ENCODE results near the gene ANKDD1B. TPM values are rescaled to one million over a fixed set of nuclear protein-coding genes. Genes with fewer than 3 reads are reported as not detected.
"Not testable (repeated sequence)": the region's sequence is repeated elsewhere in the genome, so short reads cannot be mapped to it uniquely, and the experiment has no call there.

Gene ANKDD1B
- total RNA-seq, 2 donors from 2014 or later, result 0.19 TPM; not detected in 1

- no peak for DNase-seq (ENCODE audit: low spot score in 2 of 2)
- H3K27ac Mint-ChIP-seq, result peak overlapping the region; percentile 72 to 92
- peak in 1 of 2 donors; percentile 22 for ATAC-seq
Observed at GRCh38 chr5:75668445-75668844, 57.2 kb downstream of the ANKDD1B start.

GRCh38 chr5:75668977-75669689 lies 57.9 kb downstream of the ANKDD1B start:
- H3K36me3 Mint-ChIP-seq, result peaks cover 0 to 6% of the 10 kb centered on the region in 2 donors
- DNase-seq (ENCODE audit: low spot score in 2 of 2) (peak; percentile 57 to 84), ATAC-seq (peak; percentile 93 to 98)
- peak overlapping the region; percentile 91 to 92 for H3K27ac Mint-ChIP-seq
- no peaks in the 10 kb centered on the region for H3K9me3 Mint-ChIP-seq

More at GRCh38 chr5:75668445-75668844, 57.2 kb downstream of the ANKDD1B start:
- Mint-ChIP-seq H3K36me3 (peaks cover 0 to 6% of the 10 kb centered on the region in 2 donors), H3K9me3 (no peaks in the 10 kb centered on the region)

GRCh38 chr5:75670577-75670976 lies 59.3 kb downstream of the ANKDD1B start:
- DNase-seq (ENCODE audit: low spot score in 2 of 2), result no peak
- Mint-ChIP-seq H3K27ac (peak overlapping the region in 1 of 2 donors; percentile 72), H3K9me3 (no peaks in the 10 kb centered on the region), H3K36me3 (peaks cover 0 to 6% of the 10 kb centered on the region in 2 donors)
- ATAC-seq, result peak in 1 of 2 donors; percentile 18

GRCh38 chr5:75671506-75671905 lies 60.3 kb downstream of the ANKDD1B start:
- ATAC-seq (no peak), DNase-seq (ENCODE audit: low spot score in 2 of 2) (no peak)
- H3K9me3 Mint-ChIP-seq, result no peaks in the 10 kb centered on the region
- H3K27ac Mint-ChIP-seq, result no peak overlapping the region
- H3K36me3 Mint-ChIP-seq, result peaks cover 0 to 6% of the 10 kb centered on the region in 2 donors

DNA sequence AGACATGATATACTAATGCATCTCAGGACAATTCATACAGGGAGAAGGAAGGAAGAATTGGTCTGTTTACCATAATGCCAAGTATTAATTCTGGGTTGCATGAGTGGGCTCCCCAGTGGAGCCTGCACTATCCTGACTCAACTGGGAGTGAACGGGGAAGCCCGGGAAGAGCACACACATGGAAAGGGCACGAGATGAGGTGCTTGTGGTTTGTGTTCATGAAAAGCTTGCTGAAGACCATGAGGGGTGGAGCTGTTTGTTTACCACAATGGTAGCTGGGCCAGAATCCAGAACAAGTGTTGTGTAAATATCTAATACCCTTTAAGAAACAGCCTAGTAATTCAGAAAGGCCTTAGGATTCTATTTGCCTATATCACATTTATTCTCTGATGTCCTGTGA lies 61.4 kb downstream of the ANKDD1B start:
- no peaks in the 10 kb centered on the region for H3K9me3 Mint-ChIP-seq
- no peak for DNase-seq (ENCODE audit: low spot score in 2 of 2)
- no peak for ATAC-seq

GRCh38 chr5:75675783-75676182 lies 64.5 kb downstream of the ANKDD1B start:
- Mint-ChIP-seq H3K27ac (no peak overlapping the region), H3K36me3 (peaks cover 0 to 6% of the 10 kb centered on the region in 2 donors), H3K9me3 (no peaks in the 10 kb centered on the region)
- ATAC-seq (no peak), DNase-seq (ENCODE audit: low spot score in 2 of 2) (no peak)

More for the DNA sequence above, 61.4 kb downstream of the ANKDD1B start:
- Mint-ChIP-seq H3K27ac (no peak overlapping the region), H3K36me3 (peaks cover 0 to 6% of the 10 kb centered on the region in 2 donors)

GRCh38 chr5:75677607-75678006 lies 66.4 kb downstream of the ANKDD1B start:
- no peaks in the 10 kb centered on the region for H3K36me3 Mint-ChIP-seq
- peak overlapping the region; percentile 82 to 91 for H3K27ac Mint-ChIP-seq
- DNase-seq (ENCODE audit: low spot score in 2 of 2) (no peak), ATAC-seq (no peak)
- no peaks in the 10 kb centered on the region for H3K9me3 Mint-ChIP-seq

- Mint-ChIP-seq H3K27ac (peak overlapping the region; percentile 82 to 91), H3K9me3 (no peaks in the 10 kb centered on the region), H3K36me3 (no peaks in the 10 kb centered on the region)
- peak; percentile 93 to 96 for ATAC-seq
- no peak for DNase-seq (ENCODE audit: low spot score in 2 of 2)
Observed at GRCh38 chr5:75678155-75678554, 66.9 kb downstream of the ANKDD1B start.

GRCh38 chr5:75681125-75681830 lies 70.0 kb downstream of the ANKDD1B start:
- Mint-ChIP-seq H3K9me3 (no peaks in the 10 kb centered on the region), H3K27ac (no peak overlapping the region), H3K36me3 (no peaks in the 10 kb centered on the region)
- DNase-seq (ENCODE audit: low spot score in 2 of 2), result no peak
- ATAC-seq, result peak in 1 of 2 donors; percentile 32

DNA sequence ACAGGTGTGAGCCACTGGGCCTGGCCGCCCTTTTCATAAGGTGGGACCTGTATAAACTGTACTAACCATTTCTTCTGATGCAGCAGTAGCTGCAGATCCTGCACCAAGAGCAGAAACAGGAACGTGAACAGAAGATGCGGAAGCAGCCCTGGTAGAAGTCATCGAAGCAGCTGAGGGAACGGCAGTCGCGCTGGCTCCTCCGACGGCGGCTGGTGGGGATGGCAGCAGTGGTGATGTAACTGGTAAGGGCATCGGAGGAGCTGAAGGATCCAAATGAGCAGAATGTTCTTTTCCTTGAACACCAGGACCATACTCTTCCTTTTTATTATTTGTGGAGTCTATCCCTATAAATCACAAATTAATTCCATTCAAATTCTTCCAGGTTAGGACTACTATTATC lies 73.9 kb downstream of the ANKDD1B start:
- Mint-ChIP-seq H3K27ac (no peak overlapping the region), H3K36me3 (no peaks in the 10 kb centered on the region), H3K9me3 (no peaks in the 10 kb centered on the region)
- ATAC-seq (no peak), DNase-seq (ENCODE audit: low spot score in 2 of 2) (no peak)

DNA sequence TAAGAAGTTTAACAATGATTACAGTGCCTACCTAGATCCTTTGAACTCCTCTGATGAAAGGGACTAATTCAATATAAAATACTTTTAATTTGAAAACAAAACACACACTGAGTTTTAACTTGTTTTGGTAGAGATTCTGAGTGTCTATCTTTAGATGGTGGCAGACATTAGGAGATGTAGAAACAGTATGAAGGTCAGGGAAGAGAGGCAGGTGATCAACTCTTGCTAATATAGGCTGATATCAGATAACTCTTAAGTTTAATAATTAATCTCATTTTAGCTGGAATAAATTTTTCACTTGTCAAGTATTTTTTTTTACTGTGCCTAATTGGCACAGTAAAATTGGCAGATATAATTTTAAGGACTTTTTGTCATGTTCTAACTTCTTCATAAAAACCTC lies 75.2 kb downstream of the ANKDD1B start:
- ATAC-seq (no peak), DNase-seq (ENCODE audit: low spot score in 2 of 2) (no peak)
- no peaks in the 10 kb centered on the region for H3K9me3 Mint-ChIP-seq
- H3K36me3 Mint-ChIP-seq, result no peaks in the 10 kb centered on the region
- no peak overlapping the region for H3K27ac Mint-ChIP-seq

GRCh38 chr5:75690669-75691068 lies 79.4 kb downstream of the ANKDD1B start:
- H3K27ac Mint-ChIP-seq, result no peak overlapping the region

GRCh38 chr5:75694781-75695180 lies 83.5 kb downstream of the ANKDD1B start:
- H3K27ac Mint-ChIP-seq, result no peak overlapping the region

More at GRCh38 chr5:75690669-75691068, 79.4 kb downstream of the ANKDD1B start:
- DNase-seq (ENCODE audit: low spot score in 2 of 2), result no peak
- no peaks in the 10 kb centered on the region for H3K36me3 Mint-ChIP-seq
- H3K9me3 Mint-ChIP-seq, result no peaks in the 10 kb centered on the region
- ATAC-seq, result peak in 1 of 2 donors; percentile 26

DNA sequence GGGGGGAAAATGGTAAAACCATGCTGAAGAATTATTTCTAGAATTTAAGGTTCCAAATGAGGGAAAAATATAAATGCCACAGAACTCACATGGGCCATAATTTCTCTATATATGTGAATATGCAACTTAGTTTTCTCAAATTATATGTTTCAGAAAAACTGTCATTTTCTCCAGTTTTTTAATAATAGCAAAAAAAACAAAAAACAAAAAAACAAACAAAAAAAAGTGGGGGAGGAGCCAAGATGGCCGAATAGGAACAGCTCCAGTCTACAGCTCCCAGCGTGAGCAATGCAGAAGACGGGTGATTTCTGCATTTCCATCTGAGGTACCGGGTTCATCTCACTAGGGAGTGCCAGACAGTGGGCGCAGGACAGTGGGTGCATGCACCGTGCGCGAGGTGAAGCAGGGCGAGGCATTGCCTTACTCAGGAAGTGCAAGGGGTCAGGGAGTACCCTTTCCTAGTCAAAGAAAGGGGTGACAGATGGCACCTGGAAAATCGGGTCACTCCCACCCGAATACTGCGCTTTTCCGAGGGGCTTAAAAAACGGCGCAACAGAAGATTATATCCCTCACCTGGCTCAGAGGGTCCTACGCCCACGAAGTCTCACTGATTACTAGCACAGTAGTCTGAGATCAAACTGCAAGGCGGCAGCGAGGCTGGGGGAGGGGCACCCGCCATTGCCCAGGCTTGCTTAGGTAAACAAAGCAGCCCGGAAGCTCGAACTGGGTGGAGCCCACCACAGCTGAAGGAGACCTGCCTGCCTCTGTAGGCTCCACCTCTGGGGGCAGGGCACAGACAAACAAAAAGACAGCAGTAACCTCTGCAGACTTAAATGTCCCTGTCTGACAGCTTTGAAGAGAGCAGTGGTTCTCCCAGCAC lies 84.5 kb downstream of the ANKDD1B start:
- H3K27ac Mint-ChIP-seq; ATAC-seq; H3K9me3 Mint-ChIP-seq; DNase-seq (ENCODE audit: low spot score in 2 of 2): not testable (repeated sequence)
- H3K36me3 Mint-ChIP-seq, result peaks cover 5 to 11% of the 10 kb centered on the region in 2 donors

More at GRCh38 chr5:75694781-75695180, 83.5 kb downstream of the ANKDD1B start:
- no peak for ATAC-seq
- Mint-ChIP-seq H3K36me3 (peaks cover 5 to 11% of the 10 kb centered on the region in 2 donors), H3K9me3 (peaks cover 0 to 5% of the 10 kb centered on the region in 2 donors)
- DNase-seq (ENCODE audit: low spot score in 2 of 2), result no peak

GRCh38 chr5:75701856-75702255 lies 90.6 kb downstream of the ANKDD1B start:
- H3K27ac Mint-ChIP-seq, result no peak overlapping the region
- H3K9me3 Mint-ChIP-seq, result peaks cover 0 to 5% of the 10 kb centered on the region in 2 donors
- no peak for ATAC-seq
- no peak for DNase-seq (ENCODE audit: low spot score in 2 of 2)
- peaks cover 16 to 28% of the 10 kb centered on the region in 2 donors for H3K36me3 Mint-ChIP-seq

DNA sequence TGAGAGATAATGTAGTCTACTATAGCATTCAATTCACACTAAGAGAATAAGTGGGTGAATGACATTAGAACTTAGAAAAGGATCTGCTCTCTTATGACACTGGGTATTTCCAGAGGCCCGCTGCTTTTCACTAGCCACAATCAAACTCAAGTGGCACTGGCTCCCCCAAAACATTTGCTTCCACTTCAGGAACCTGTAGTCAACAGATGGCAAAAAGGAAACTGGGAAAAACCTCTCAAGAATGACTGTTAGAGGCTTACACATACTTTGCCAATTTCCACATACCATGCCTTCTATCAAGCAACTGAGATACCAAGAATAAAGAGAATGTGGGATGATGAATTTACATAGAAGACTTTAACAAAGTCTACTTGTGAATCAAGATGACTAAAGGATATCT lies 94.8 kb downstream of the ANKDD1B start:
- Mint-ChIP-seq H3K9me3 (no peaks in the 10 kb centered on the region), H3K36me3 (peaks cover 11 to 26% of the 10 kb centered on the region in 2 donors), H3K27ac (no peak overlapping the region)
- no peak for ATAC-seq
- no peak for DNase-seq (ENCODE audit: low spot score in 2 of 2)

Measured in activated naive CD4-positive, alpha-beta T cell treated with anti-CD3 and anti-CD28 coated beads, Interleukin-2, amount 50 U/mL, for 72 hours (primary cell).